NCI-H2081 treated with DMSO at 0.1 percent for 48 hours (cell line): ENCODE data around the gene MYBBP1A.
"Not testable (repeated sequence)": the region's sequence is repeated elsewhere in the genome, so short reads cannot be mapped to it uniquely, and the experiment has no call there.

ENCODE experiments used
- DNase-seq: peaks from one replicate; lab custom pipeline; 2025; lab: John Stamatoyannopoulos, UW

Gene MYBBP1A

GRCh38 chr17:4554997-4555799 lies at the start of gene MYBBP1A:
Gene MYBBP1A (minus strand): TSS chr17:4555384. CDS start chr17:4555324, 60 bp downstream.
- peak; percentile 83 for DNase-seq

- DNase-seq: not testable (repeated sequence)
Observed at GRCh38 chr17:4604736-4605135, 49.6 kb upstream of the MYBBP1A start.

- DNase-seq: peak; percentile 20
Observed at GRCh38 chr17:4604111-4604644, 49.0 kb upstream of the MYBBP1A start.

- DNase-seq: no peak
Observed at GRCh38 chr17:4602041-4602440, 46.9 kb upstream of the MYBBP1A start.

- no peak for DNase-seq
Observed at GRCh38 chr17:4601326-4601725, 46.1 kb upstream of the MYBBP1A start.

GRCh38 chr17:4600563-4600962 lies 45.4 kb upstream of the MYBBP1A start:
- DNase-seq: no peak

- DNase-seq: no peak
Observed at GRCh38 chr17:4599505-4600281, 44.5 kb upstream of the MYBBP1A start.

GRCh38 chr17:4598776-4599504 lies 43.8 kb upstream of the MYBBP1A start:
- no peak for DNase-seq

GRCh38 chr17:4597975-4598374 lies 42.8 kb upstream of the MYBBP1A start:
- DNase-seq: no peak

GRCh38 chr17:4596636-4597380 lies 41.6 kb upstream of the MYBBP1A start:
- no peak for DNase-seq

GRCh38 chr17:4595685-4596342 lies 40.6 kb upstream of the MYBBP1A start:
- not testable (repeated sequence) for DNase-seq

- no peak for DNase-seq
Observed at GRCh38 chr17:4594931-4595684, 39.9 kb upstream of the MYBBP1A start.

GRCh38 chr17:4594406-4594805 lies 39.2 kb upstream of the MYBBP1A start:
- no peak for DNase-seq

- no peak for DNase-seq
Observed at GRCh38 chr17:4593021-4593421, 37.8 kb upstream of the MYBBP1A start.

GRCh38 chr17:4592240-4593005 lies 37.2 kb upstream of the MYBBP1A start:
- DNase-seq: no peak

GRCh38 chr17:4591529-4591928 lies 36.3 kb upstream of the MYBBP1A start:
- DNase-seq: no peak

GRCh38 chr17:4590981-4591453 lies 35.8 kb upstream of the MYBBP1A start:
- DNase-seq: no peak

GRCh38 chr17:4590042-4590441 lies 34.9 kb upstream of the MYBBP1A start:
- DNase-seq: not testable (repeated sequence)

- DNase-seq: no peak
Observed at GRCh38 chr17:4588898-4589625, 33.9 kb upstream of the MYBBP1A start.
